ENCODE results near the gene MARS1.

Gene MARS1

DNA sequence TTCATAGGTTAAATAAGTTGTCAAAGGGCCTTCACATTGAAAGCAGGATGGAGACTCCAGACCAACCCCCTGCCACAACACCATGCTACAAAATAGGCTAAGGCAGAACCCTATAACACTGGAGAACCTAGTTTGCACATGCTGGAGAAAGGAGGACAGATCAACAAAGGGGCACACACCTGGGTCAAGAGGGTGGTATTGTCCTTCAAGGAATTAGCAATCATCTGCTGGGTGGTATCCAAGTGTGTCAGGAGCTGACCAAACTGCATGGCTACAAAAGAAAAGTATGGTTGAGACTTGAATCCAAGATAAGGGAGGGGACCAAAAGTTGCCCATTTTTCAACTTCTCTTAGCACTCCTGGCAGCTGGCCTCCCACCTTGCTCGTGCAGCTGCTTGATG lies 44.0 kb downstream of the MARS1 start:
- DNase-seq (ENCODE audit: low spot score), result no peak

DNA sequence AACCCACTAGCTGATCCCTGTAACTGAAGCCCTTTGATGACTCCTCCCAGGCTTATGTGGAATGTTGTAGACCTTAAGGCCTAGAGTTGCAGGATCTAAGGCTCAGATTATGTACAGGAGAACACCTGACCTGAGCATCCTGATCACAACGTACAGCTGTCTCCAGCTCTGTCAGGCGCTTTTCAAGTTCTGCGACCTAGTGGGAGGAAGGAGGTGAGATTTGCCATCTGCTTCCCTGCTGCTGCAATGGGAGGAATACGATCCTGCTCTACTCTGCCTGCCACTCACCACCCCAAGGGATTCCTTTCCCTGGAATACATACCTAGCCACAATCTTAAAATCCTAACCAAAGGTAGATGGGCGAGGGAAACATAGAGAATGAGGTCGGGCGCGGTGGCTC lies 45.2 kb downstream of the MARS1 start:
- no peak for DNase-seq (ENCODE audit: low spot score)

DNA sequence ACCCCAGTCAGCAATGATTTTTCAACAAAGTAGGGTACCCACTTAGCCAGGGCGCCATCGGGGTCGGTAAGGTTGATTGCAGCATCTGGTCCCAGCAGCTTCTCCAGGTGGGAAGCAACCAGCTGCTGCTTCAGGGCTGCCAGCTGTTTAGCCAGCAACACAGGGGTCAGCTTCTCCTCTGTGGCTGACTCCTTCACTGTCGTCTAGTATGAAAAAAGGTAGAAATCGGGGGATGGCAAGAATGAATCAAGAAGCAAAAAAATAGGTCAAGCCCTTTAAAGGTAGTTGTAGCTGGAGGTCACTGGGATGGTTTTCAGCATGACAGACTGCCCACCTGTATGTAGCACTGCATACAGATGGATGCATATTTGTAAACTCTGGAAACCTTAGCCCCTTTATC lies 46.4 kb downstream of the MARS1 start:
- DNase-seq (ENCODE audit: low spot score), result no peak

DNA sequence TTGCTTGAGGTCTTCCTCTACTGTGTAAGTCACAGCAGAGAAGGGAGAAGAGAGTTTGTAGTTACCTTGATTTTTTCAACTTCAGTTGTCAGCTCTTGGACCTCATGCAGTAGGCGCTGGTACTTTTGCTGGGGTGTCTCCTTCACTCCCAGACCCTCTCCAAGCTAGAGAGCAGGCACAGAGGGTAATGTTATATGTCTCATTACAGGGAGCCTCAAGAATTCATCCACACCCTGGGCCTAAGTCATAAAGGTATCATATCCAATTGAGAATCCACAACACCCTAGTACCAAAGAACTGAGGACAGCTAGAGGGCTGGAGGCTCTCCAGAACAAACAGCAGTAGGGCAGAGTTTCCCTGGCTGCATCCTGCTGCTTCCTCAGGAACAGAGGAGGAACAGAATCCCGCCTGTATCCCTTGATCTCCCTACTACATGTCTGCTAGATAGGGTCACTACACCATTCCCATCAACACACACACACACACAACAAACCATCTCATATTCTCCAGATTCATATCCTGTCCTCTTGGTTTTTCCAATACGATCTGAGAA lies 47.2 kb downstream of the MARS1 start:
- no peak for DNase-seq (ENCODE audit: low spot score)

DNA sequence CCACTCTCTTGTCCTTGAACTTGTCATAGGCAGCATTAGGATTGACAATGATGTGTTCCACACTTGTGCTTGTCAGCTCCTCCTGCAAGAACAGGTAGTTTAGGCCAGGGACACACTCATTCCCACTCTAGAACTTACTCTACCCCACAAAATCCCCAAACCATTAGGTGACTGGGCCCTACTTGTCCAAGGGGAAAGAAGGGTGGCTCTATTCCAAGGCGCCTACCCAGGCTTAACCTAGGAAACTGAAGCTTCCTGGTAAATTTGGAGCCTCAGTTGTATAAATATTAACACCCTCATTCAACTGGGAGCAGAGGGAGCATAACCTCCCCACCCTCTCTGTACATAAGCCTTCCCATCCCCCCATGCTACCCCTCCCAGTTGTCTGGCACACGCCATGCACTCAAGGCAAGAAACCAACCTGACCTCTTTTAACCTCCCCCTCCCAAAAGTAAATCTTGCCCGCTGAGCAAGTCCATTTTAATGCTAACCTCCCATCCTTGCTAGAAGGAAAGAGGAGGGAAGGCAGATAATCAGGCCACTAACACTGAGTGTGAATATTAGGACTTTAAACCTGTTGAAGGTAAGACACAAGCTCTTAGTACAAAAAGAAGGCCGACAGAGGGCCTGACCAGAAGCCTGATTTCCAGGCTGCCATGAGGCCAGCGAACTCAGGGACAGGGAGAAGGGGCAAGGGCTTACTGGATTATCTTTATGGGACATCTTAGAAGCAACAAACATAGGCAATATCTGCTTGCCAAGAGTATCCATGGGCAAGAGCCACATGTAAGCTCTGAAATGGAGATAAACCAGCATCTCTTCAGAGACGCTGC lies 48.1 kb downstream of the MARS1 start:
- no peak for DNase-seq (ENCODE audit: low spot score)

DNA sequence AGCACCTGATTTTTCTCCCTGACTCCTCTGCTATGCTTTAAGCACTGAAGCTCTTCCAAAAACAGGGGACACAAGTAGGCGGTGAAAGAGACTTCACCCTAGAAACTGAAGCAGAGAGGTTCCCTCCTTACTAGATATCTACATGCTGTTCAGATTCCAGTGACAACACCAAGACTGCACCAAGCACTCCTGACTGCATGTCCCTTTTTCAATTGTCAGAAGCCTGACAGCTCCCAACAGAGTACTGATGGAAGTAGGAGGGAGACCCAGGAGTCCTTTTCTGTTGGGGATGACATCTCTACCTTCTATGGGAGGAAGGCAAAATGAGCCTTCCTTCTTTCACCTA lies 48.7 kb downstream of the MARS1 start:
- DNase-seq (ENCODE audit: low spot score), result no peak

DNA sequence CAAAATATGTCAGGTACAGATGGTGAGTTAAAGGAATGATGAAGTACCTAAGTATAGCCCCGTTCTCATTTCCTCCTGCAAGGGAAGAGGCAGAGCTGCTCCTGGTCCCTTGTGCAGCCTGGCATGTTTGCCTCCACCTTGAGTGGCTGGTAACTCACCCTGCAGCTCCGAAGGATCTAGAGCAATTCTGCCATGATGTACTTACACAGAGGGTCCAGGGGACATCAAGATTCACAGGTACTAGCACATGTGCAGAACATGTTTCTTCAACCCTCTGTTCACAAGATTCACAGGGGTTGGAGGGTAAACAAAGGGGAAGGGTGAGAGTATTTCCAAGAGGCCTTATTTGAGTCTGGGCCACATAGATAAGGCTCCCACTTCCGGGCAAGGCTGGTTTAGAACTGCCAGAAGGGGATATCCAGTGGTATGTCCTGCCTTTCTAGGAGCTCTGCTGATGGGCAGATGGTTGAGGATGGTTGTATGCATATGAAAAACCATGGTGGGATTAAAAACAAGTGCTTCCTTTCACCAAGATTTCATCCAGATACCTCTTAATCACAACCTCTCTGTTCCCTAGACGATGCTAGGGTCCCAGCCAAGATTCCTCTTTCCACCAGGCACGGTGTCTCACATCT lies 51.4 kb downstream of the MARS1 start:
- no peak for DNase-seq (ENCODE audit: low spot score)

DNA sequence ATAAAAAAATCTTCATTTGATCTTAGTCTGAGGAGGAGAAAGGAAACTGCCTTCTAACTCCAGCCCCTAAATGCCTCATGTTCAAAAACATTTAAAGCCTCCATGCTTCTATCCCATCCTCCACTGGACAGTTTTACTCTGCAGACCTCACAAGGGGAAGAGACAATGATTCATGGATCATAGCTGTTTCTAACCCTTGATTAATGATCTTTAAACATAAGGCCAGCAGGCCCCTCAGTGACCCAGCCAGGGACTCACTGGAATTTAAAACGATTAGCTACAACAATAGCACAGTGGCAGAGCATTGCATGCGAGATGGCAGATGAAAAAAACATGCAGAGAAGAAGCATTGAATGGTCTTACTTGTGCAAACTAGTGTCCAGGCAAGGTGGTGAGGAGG lies 53.1 kb downstream of the MARS1 start:
- no peak for DNase-seq (ENCODE audit: low spot score)

DNA sequence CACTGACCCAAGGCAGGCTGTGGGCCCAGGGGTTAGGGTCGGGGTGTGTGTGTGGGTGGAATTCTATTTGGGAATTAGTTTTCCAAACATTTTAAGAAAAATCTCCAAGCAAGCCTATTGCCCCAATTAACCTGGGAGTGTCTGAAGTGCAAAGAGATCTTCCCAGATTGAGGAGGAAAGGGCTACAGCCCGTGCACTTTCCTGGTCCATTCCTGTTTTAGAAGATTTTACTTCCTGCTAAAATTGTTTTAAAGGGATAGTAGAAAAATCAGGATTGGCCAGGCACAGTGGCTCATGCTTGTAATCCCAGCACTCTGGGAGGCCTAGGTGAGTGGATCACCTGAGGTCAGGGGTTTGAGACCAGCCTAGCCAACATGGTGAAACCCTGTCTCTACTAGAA lies 53.8 kb downstream of the MARS1 start:
- no peak for DNase-seq (ENCODE audit: low spot score)

DNA sequence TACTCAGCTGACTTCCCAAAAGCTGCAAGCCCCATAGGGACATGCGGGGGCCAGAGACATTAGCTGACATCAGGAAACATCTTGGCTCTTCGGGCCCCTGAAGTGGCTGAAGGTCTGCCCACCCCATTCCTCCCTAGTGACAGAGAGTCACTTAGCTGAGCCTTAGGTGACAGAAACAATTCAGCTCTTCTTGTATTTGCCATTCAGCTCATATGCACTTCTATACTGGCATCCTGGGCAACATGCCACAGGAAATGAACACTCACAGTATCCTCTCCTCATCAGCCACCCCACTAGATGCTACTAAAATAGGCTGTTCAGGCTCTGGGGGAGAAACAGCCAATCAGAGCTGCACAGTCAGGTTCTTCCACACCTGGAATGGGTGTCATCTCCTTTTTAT lies 55.7 kb downstream of the MARS1 start:
- no peak for DNase-seq (ENCODE audit: low spot score)

DNA sequence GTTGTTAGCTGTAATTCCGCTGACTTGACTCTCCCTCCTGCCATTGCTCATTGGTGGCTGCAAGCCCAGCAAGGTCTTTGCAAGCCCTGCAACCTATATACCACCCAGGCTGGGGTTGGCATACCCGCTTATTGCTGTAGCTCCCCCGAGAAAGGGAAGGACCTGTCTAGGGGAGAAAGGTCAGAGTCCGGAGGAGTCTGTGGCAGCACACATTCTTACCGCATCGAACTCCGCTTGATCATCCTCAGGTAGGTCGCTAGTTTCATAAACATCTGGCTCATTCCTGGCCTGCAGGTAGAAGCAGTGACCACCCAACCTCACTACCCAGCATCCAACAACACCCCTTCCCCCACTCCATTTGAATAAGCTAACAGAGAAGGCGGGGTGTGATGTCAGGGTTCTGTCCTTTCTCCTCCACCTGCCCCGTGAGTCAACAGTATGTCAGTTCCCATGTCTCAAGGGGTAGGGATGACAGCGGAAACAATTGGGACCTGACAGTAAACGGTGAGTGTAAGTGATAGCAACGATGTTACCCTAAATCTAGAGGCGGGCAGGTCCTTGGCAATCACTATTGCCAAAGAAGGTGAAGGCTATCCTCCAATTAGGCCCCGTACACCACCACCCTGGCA lies 58.1 kb downstream of the MARS1 start:
- no peak for DNase-seq (ENCODE audit: low spot score)

DNA sequence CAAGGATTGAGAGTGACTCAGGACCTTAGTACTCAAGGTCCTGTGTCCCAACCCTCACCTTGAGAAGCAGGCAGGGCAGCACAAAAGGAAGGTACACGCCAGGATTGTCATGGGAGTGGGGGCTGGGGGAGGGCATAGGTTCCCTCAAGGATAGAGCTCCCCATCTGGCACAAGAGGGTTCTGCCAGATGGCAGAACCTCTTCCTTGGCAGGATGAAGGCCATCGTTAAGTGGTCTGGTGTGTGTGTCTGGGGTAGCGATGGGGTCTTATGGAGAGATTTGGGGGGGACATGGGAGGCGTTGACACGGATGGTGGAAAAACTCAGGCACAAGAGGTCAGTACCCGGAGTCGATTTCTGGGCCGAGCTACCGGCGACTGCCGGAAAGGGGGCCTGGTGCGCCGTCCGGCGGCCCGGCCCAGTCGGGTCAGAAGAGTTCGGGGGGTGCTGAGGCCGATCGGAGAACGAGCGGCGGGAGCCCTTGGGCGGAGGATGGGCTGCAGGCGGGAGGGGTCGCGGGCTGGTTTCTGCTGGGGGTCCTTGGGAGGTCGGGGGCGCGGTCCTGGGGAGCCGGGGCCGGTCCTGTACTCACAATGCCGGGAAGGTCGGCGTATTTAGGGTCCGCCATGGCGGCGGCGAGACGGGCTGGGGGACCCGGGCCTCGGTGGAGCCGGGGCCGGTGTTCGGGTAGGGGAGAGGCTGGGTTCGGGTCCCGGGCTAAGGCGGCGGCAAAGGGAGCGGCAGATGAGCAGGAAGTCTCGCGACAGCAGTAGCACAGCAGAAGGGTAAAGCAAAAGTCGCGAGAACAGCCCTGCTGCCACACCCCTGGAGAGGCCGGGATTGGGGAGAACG lies 58.8 kb downstream of the MARS1 start, which contains the start of gene DCTN2:
Gene DCTN2 (minus strand): TSS at position 755 of the 850 bp plus-strand sequence. CDS start 129 bp downstream, at position 626.
- DNase-seq (ENCODE audit: low spot score), result peak; percentile 95

DNA sequence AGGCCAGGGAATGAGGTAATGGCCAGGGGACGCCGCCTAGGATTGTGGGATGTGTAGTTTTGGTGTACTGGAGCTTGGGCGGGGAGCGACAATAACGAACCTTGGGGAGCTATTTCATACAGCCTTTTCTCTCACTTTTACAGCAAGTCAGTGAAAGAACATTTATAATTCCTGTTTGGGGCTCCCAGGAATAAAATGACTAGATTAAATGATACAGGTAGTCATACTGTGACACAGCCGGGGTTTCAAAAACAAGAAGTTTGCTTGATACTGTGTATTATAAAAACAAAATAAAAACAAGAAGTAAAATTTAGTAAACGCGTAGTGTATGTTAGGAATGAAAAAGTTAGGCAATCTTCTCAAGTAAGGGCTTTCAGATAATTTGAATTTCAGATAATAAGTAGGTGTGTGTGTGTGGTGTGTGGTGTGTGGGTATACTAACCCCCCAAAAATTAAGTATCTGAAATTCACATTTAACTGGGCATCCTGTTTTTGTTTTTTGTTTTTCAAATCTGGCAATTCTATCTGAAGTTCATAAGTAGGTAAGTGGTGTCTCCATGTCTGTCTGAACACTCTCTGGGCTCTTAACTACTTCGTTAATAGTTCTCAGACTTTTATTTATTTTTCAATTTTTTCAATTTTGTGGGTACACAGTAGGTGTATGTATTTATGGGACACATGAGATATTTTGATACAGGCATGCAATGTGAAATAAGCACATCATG lies 59.6 kb downstream of the MARS1 start:
- no peak for DNase-seq (ENCODE audit: low spot score)

DNA sequence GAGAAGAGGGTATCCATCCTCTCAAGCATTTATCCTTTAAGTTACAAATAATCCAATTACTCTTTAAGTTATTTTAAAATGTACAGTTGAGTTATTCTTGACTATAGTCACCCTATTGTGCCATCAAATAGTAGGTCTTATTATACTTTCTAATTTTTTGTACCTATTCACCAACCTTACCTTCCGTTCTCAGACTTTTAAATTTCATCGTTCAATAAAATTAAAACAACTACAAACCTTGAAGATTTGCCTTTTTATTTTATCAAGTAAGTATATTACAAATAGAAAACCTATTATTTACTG lies 60.1 kb downstream of the MARS1 start:
- no peak for DNase-seq (ENCODE audit: low spot score)

DNA sequence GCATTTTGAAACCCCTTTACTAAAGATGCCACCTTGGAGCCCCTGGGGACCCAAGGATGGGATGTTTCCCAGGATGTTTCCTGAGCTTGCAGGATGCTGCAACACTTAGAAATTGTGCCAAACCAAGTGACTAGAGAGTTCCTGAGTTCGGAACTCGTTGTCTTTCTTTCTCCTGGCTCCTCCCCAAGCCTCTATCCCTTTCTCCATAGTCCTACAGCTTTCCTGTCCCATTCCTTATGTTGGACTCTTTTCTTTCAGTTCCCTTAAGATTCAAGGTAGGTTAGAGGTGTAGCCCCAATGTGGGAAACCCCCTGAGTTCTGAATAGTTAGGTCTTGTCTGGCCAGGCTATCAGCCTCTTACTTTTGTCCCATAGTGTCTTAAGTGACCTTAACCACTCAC lies 60.6 kb downstream of the MARS1 start:
- no peak for DNase-seq (ENCODE audit: low spot score)

DNA sequence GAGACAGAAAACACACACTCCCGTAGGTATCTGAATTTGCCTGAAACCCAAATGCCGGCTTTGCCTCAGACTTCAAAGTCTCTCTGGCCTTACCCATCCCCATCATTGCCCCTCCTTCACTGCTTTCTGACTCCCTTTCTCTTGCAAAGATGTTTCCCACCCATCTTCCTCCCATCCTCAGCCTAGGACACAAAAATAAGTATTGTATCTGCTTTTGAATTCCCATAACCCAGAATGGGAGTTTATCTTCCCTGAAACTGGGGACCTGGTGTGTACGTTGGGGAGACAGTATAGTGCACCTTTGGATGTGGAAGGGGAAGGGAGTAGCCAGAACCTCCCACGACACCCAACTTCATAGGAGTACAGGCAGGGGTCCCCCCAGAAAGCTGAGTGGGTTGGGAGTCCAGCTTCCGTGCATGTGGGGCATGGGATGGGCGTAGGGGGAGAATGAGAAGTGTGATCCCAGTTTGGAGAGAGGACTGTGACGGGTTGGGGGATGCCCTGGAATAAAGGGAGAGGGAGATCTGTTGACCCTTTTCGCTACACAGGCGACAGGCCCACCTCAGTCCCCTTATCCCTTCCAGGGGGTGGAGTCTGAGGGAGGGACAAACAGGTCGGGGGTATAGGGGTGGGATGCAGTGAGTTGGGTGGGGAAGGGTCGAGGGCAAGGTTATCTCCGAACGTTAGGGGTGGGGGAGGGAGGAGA lies 61.5 kb downstream of the MARS1 start:
- DNase-seq (ENCODE audit: low spot score), result no peak

DNA sequence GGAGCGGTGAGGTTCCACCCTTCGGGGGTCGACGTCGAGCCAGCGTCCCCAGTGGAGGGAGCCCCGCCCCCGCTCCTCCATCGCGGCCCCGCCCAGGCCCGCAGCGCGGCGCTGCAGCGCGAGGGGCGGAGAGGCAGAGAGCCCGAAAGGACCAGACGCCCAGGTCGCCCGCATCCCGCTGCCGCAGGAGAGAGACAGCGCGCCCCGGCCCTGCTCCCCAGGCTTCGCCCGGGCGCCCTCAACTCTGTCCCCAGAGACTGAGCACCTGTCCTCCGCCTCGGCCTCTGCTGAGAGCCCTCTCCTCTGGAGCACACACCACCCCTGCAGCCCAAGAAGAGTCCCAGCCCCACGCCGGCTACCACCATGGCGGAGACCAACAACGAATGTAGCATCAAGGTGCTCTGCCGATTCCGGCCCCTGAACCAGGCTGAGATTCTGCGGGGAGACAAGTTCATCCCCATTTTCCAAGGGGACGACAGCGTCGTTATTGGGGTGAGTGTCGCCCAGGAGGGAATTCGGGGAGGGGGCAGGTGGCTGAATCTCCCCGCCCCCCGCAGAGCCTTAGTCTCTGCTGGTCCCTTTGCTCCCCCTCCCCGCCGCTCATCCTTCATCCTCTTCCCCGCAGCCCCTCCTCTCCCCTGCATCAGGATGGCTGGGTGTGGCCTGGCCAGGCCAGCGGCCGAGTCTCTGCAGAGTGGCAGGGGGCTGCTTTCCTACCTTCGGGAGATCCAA lies 62.2 kb downstream of the MARS1 start, which contains the start of gene KIF5A:
Gene KIF5A (plus strand): TSS at position 136 of the 732 bp plus-strand sequence. CDS start 228 bp downstream, at position 364.
- DNase-seq (ENCODE audit: low spot score), result peak; percentile 34

DNA sequence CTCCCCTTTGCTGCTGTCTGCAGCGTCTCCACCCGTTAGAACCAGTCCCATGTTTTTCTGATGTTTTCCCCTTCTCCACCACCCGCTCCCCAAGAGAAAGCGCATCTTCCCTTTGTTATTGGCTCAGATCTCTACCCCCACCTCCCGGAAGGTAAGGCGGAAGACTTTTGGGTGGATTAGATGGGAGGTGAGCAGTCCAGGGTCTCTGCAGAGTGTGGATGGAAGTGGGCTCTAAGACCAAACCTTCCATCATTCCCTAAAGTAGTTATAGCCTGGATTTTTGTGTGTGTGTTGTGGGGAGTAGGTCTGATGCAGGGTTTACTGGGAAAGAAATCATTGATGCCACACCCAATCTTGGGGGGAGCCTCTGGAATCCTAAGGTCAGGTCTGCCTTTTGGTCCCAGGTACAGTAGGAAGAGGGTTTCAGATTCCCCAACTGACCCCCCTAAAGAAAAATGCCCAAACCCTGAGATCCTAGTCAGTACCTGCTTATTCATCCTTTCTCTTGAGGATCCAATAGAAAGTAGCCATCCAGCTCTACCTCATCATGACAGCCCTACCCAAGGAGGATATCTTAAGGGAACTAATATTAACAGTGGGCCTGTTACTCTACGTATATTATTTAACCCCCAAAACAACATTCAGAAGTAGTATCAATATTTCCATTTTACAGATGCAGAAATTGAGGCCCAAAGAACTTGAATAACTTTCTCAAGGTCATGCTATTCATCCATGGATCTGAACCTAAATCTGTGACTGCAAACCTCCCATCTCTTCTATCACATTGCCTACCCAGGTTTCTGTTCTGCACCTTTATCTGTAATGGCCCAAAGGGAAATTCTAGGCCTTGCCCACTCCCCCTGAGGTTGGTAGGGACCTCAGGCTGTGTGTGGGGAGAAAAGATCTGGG lies 63.0 kb downstream of the MARS1 start:
- no peak for DNase-seq (ENCODE audit: low spot score)

Measured in CD4-positive, alpha-beta T cell treated with Interleukin-6 at 100 ng/mL for 8 hours (primary cell).